GM21717 (cell line): ENCODE measurements around the gene MEGF6.

Experiments
- ATAC-seq: cut with Tn5 transposase; IDR thresholded peaks from one replicate; pipeline ENCODE4 v1.9.1; 2021; ENCODE audit warnings: mild to moderate bottlenecking, moderate library complexity; ENCODE audit not compliant: unreplicated experiment

The MEGF6 gene

GRCh38 chr1:3522564-3523265, 88.6 kb downstream of the MEGF6 start:
- no peak for ATAC-seq

- ATAC-seq: no peak
Observed at GRCh38 chr1:3522112-3522511, 89.2 kb downstream of the MEGF6 start.

- no peak for ATAC-seq
Observed at GRCh38 chr1:3521426-3521825, 89.9 kb downstream of the MEGF6 start.

GRCh38 chr1:3520419-3521378, 90.6 kb downstream of the MEGF6 start:
- no peak for ATAC-seq

GRCh38 chr1:3519301-3519885, 91.9 kb downstream of the MEGF6 start:
- no peak for ATAC-seq

GRCh38 chr1:3518756-3519155, 92.6 kb downstream of the MEGF6 start:
- no peak for ATAC-seq

- no peak for ATAC-seq
Observed at GRCh38 chr1:3518256-3518655, 93.1 kb downstream of the MEGF6 start.

- ATAC-seq: no peak
Observed at GRCh38 chr1:3516911-3517675, 94.2 kb downstream of the MEGF6 start.

GRCh38 chr1:3516481-3516869, 94.8 kb downstream of the MEGF6 start:
- ATAC-seq: no peak

- no peak for ATAC-seq
Observed at GRCh38 chr1:3515774-3516480, 95.4 kb downstream of the MEGF6 start.

- ATAC-seq: no peak
Observed at GRCh38 chr1:3515272-3515671, 96.0 kb downstream of the MEGF6 start.

GRCh38 chr1:3514404-3514803, 96.9 kb downstream of the MEGF6 start:
- no peak for ATAC-seq

- no peak for ATAC-seq
Observed at GRCh38 chr1:3511856-3512255, 99.5 kb downstream of the MEGF6 start.

- ATAC-seq: no peak
Observed at GRCh38 chr1:3511306-3511705, 100.0 kb downstream of the MEGF6 start.

GRCh38 chr1:3510956-3511250, 100.4 kb downstream of the MEGF6 start:
- ATAC-seq: no peak

GRCh38 chr1:3510136-3510955, 101.0 kb downstream of the MEGF6 start:
- ATAC-seq: no peak

- no peak for ATAC-seq
Observed at GRCh38 chr1:3509721-3510120, 101.6 kb downstream of the MEGF6 start.

- ATAC-seq: no peak
Observed at GRCh38 chr1:3508757-3509415, 102.4 kb downstream of the MEGF6 start.

GRCh38 chr1:3507636-3508275, 103.6 kb downstream of the MEGF6 start:
- no peak for ATAC-seq
